Measurements from ENCODE around the gene TXNRD2.

DNA sequence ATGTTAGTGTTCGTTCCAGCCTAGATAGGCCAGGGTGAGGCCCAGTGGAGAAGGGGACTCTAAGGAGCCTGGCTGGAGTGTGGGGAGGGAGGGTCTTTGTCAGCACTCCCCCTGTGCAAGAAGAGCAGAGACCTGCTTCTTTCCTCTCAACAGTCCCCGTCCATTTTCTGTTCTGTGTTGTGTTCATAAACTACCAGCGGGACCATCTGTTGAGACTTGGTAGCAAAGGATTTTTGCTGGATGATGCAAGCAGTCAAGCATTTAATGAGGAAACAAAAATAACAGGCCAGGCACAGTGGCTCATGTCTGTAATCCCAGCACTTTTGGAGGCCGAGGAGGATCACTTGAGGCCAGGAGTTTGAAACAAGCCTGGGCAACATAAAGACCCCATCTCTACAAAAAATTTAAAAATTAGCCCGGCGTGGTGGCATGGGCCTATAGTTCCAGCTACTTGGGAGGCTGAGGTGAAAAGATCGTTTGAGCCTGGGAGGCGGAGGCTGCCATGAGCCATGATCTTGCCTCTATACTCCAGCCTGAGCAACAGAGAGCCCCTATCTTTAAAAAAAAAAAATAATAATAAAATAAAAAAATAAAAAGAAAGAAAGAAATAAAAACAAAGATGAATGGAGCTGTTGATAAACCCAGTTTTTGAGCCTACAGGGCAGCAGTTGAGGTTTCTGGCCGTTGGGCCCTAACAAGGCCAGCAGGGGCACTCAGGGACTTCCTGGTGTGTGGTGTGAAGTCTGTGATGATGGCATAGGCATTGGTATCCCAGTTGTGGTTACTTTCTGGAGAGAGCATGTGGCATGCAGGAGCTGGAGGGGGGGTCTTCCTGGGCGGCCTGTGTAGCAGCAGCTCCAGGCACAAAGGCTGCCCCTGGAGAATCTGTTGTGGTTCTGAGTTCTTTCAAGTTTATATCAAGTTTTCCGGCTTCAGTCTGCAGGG is 1.7 kb upstream of the TXNRD2 start:
- TF ChIP-seq, protein P1, sequence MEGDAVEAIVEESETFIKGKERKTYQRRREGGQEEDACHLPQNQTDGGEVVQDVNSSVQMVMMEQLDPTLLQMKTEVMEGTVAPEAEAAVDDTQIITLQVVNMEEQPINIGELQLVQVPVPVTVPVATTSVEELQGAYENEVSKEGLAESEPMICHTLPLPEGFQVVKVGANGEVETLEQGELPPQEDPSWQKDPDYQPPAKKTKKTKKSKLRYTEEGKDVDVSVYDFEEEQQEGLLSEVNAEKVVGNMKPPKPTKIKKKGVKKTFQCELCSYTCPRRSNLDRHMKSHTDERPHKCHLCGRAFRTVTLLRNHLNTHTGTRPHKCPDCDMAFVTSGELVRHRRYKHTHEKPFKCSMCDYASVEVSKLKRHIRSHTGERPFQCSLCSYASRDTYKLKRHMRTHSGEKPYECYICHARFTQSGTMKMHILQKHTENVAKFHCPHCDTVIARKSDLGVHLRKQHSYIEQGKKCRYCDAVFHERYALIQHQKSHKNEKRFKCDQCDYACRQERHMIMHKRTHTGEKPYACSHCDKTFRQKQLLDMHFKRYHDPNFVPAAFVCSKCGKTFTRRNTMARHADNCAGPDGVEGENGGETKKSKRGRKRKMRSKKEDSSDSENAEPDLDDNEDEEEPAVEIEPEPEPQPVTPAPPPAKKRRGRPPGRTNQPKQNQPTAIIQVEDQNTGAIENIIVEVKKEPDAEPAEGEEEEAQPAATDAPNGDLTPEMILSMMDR (IDR thresholded peaks at IDR 0.05; ENCODE audit: poor library complexity, severe bottlenecking) = no peak
- no peak for TF ChIP-seq EP300 (conservative IDR thresholded peaks at IDR 0.05; ENCODE audit: poor library complexity, severe bottlenecking)
- TF ChIP-seq, protein P2, sequence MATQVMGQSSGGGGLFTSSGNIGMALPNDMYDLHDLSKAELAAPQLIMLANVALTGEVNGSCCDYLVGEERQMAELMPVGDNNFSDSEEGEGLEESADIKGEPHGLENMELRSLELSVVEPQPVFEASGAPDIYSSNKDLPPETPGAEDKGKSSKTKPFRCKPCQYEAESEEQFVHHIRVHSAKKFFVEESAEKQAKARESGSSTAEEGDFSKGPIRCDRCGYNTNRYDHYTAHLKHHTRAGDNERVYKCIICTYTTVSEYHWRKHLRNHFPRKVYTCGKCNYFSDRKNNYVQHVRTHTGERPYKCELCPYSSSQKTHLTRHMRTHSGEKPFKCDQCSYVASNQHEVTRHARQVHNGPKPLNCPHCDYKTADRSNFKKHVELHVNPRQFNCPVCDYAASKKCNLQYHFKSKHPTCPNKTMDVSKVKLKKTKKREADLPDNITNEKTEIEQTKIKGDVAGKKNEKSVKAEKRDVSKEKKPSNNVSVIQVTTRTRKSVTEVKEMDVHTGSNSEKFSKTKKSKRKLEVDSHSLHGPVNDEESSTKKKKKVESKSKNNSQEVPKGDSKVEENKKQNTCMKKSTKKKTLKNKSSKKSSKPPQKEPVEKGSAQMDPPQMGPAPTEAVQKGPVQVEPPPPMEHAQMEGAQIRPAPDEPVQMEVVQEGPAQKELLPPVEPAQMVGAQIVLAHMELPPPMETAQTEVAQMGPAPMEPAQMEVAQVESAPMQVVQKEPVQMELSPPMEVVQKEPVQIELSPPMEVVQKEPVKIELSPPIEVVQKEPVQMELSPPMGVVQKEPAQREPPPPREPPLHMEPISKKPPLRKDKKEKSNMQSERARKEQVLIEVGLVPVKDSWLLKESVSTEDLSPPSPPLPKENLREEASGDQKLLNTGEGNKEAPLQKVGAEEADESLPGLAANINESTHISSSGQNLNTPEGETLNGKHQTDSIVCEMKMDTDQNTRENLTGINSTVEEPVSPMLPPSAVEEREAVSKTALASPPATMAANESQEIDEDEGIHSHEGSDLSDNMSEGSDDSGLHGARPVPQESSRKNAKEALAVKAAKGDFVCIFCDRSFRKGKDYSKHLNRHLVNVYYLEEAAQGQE (IDR thresholded peaks at IDR 0.05; ENCODE audit: borderline replicate concordance) = no peak
